ENCODE measurements around the gene DDX53.

The DDX53 gene

GRCh38 chrX:22999696-23000223 lies at the start of gene DDX53:
DDX53 (plus strand) TSS chrX:22999960; CDS start chrX:23000058, 98 bp downstream.
- no peak for DNase-seq (ENCODE audit: low read depth in 2 of 2)

- peak; percentile 74 to 78 for DNase-seq (ENCODE audit: low read depth in 2 of 2)
Measured at GRCh38 chrX:22950269-22951266, 49.2 kb upstream of the DDX53 start.

GRCh38 chrX:22952010-22952409 lies 47.8 kb upstream of the DDX53 start:
- no peak for DNase-seq (ENCODE audit: low read depth in 2 of 2)

- DNase-seq (ENCODE audit: low read depth in 2 of 2), result no peak
Measured at GRCh38 chrX:22958250-22958649, 41.5 kb upstream of the DDX53 start.

- no peak for DNase-seq (ENCODE audit: low read depth in 2 of 2)
Measured at GRCh38 chrX:22959204-22959920, 40.4 kb upstream of the DDX53 start.

GRCh38 chrX:22963196-22963595 lies 36.6 kb upstream of the DDX53 start:
- DNase-seq (ENCODE audit: low read depth in 2 of 2), result no peak

- DNase-seq (ENCODE audit: low read depth in 2 of 2), result no peak
Measured at GRCh38 chrX:22968494-22968893, 31.3 kb upstream of the DDX53 start.

- no peak for DNase-seq (ENCODE audit: low read depth in 2 of 2)
Measured at GRCh38 chrX:22969411-22969810, 30.3 kb upstream of the DDX53 start.

GRCh38 chrX:22970861-22971260 lies 28.9 kb upstream of the DDX53 start:
- no peak for DNase-seq (ENCODE audit: low read depth in 2 of 2)

GRCh38 chrX:22974616-22975015 lies 25.1 kb upstream of the DDX53 start:
- no peak for DNase-seq (ENCODE audit: low read depth in 2 of 2)

GRCh38 chrX:22975786-22976185 lies 24.0 kb upstream of the DDX53 start:
- DNase-seq (ENCODE audit: low read depth in 2 of 2), result no peak

- no peak for DNase-seq (ENCODE audit: low read depth in 2 of 2)
Measured at GRCh38 chrX:22985958-22986357, 13.8 kb upstream of the DDX53 start.

- no peak for DNase-seq (ENCODE audit: low read depth in 2 of 2)
Measured at GRCh38 chrX:22987452-22987851, 12.3 kb upstream of the DDX53 start.

- no peak for DNase-seq (ENCODE audit: low read depth in 2 of 2)
Measured at GRCh38 chrX:23003116-23003515, 3.4 kb downstream of the DDX53 start.

- no peak for DNase-seq (ENCODE audit: low read depth in 2 of 2)
Measured at GRCh38 chrX:23008431-23009099, 8.8 kb downstream of the DDX53 start.

- DNase-seq (ENCODE audit: low read depth in 2 of 2), result no peak
Measured at GRCh38 chrX:23012162-23012561, 12.4 kb downstream of the DDX53 start.

GRCh38 chrX:23012636-23013035 lies 12.9 kb downstream of the DDX53 start:
- DNase-seq (ENCODE audit: low read depth in 2 of 2), result no peak

- DNase-seq (ENCODE audit: low read depth in 2 of 2), result no peak
Measured at GRCh38 chrX:23013366-23013765, 13.6 kb downstream of the DDX53 start.

- no peak for DNase-seq (ENCODE audit: low read depth in 2 of 2)
Measured at GRCh38 chrX:23031600-23031999, 31.8 kb downstream of the DDX53 start.

GRCh38 chrX:23035493-23035892 lies 35.7 kb downstream of the DDX53 start:
- no peak for DNase-seq (ENCODE audit: low read depth in 2 of 2)

GRCh38 chrX:23046443-23046842 lies 46.7 kb downstream of the DDX53 start:
- no peak for DNase-seq (ENCODE audit: low read depth in 2 of 2)
